Astrocyte of the spinal cord (primary cell): ENCODE data around the gene TSR3.

ENCODE experiments used
- DNase-seq: peaks from one replicate; pipeline ENCODE4 v3.0.0; 2011; ENCODE audit warnings: low read depth, low spot score
- H3K4me3 ChIP-seq: 2 replicates; pipeline ENCODE4 v1.5.1; 2011; ENCODE audit warnings: low read depth, mild to moderate bottlenecking, low read length, moderate library complexity
- CTCF ChIP-seq: IDR thresholded peaks from 2 replicates; pipeline ENCODE4 v1.5.1; 2012; ENCODE audit warnings: low read depth, mild to moderate bottlenecking, low read length, inconsistent platforms
- in situ Hi-C: cut with HindIII; loops from 2 replicates; pipeline ENCODE4 v1.10.0; 2017; ENCODE audit warnings: low sequenced_read_pairs

Gene TSR3

GRCh38 chr16:1327619-1327947 lies 24.1 kb downstream of the TSR3 start:
- TF ChIP-seq CTCF: no peak
- H3K4me3 ChIP-seq: no peak overlapping the region
- in situ Hi-C loops: no loop called here
- DNase-seq: no peak

- no peak overlapping the region for H3K4me3 ChIP-seq
- DNase-seq: no peak
- in situ Hi-C loops: no loop called here
- TF ChIP-seq CTCF: no peak
These were observed 24.6 kb downstream of the TSR3 start for GRCh38 chr16:1326946-1327618.

GRCh38 chr16:1326391-1326790 lies 25.3 kb downstream of the TSR3 start:
- no peak for DNase-seq
- no peak overlapping the region for H3K4me3 ChIP-seq
- TF ChIP-seq CTCF: no peak
- in situ Hi-C loops: no loop called here

- DNase-seq: no peak
- in situ Hi-C loops: no loop called here
- TF ChIP-seq CTCF: no peak
- H3K4me3 ChIP-seq: no peak overlapping the region
These were observed 25.9 kb downstream of the TSR3 start for GRCh38 chr16:1325673-1326371.

GRCh38 chr16:1325261-1325660 lies 26.4 kb downstream of the TSR3 start:
- DNase-seq: no peak
- H3K4me3 ChIP-seq: no peak overlapping the region
- no peak for TF ChIP-seq CTCF
- in situ Hi-C loops: no loop called here

GRCh38 chr16:1324286-1324826 lies 27.3 kb downstream of the TSR3 start:
- in situ Hi-C loops: no loop called here
- DNase-seq: no peak
- no peak overlapping the region for H3K4me3 ChIP-seq
- no peak for TF ChIP-seq CTCF
